ENCODE data around the gene BANF1. TPM values are rescaled to one million over a fixed set of nuclear protein-coding genes. Genes with fewer than 3 reads are reported as not detected.

Gene BANF1
- total and polyA plus RNA-seq, 2 donors, result 8.6 to 181 TPM

GRCh38 chr11:65982824-65983588 is 19.3 kb upstream of the BANF1 start:
- Histone ChIP-seq H3K4me1 (ENCODE audit: insufficient read depth) (no peaks in the 10 kb centered on the region), H3K27ac (ENCODE audit: low read depth) (no peak overlapping the region), H3K4me3 (ENCODE audit: low read depth, low read length) (no peak overlapping the region), H3K36me3 (ENCODE audit: insufficient read depth) (peaks cover 5% of the 10 kb centered on the region)
- WGBS, result 70% methylated on average over 22 of the region's 22 CpGs
- DNase-seq (ENCODE audit: extremely low spot score), result no peak

- H3K4me1 ChIP-seq (ENCODE audit: insufficient read depth), result no peaks in the 10 kb centered on the region
- H3K27ac ChIP-seq (ENCODE audit: low read depth), result no peak overlapping the region
- no peak for DNase-seq (ENCODE audit: extremely low spot score)
- H3K4me3 ChIP-seq (ENCODE audit: low read depth, low read length), result no peak overlapping the region
- 84% methylated on average over 5 of the region's 5 CpGs for WGBS
- H3K36me3 ChIP-seq (ENCODE audit: insufficient read depth), result peaks cover 3% of the 10 kb centered on the region
Observed at GRCh38 chr11:65983589-65983987, 18.7 kb upstream of the BANF1 start.

- Histone ChIP-seq H3K4me3 (ENCODE audit: low read depth, low read length) (no peak overlapping the region), H3K27ac (ENCODE audit: low read depth) (no peak overlapping the region), H3K36me3 (ENCODE audit: insufficient read depth) (no peaks in the 10 kb centered on the region), H3K4me1 (ENCODE audit: insufficient read depth) (no peaks in the 10 kb centered on the region)
- no peak for DNase-seq (ENCODE audit: extremely low spot score)
- 77% methylated on average over 9 of the region's 9 CpGs for WGBS
Observed at GRCh38 chr11:65987336-65987735, 15.0 kb upstream of the BANF1 start.

- 28% methylated on average over 10 of the region's 10 CpGs for WGBS
Observed at GRCh38 chr11:65988791-65989592, 13.3 kb upstream of the BANF1 start.

GRCh38 chr11:65992056-65992455 is 10.2 kb upstream of the BANF1 start:
- DNase-seq (ENCODE audit: extremely low spot score), result no peak
- no peak overlapping the region for H3K4me3 ChIP-seq (ENCODE audit: low read depth, low read length)
- no peak overlapping the region for H3K27ac ChIP-seq (ENCODE audit: low read depth)
- peaks cover 2% of the 10 kb centered on the region for H3K36me3 ChIP-seq (ENCODE audit: insufficient read depth)
- 74% methylated on average over 5 of the region's 5 CpGs for WGBS
- no peaks in the 10 kb centered on the region for H3K4me1 ChIP-seq (ENCODE audit: insufficient read depth)

More at GRCh38 chr11:65988791-65989592, 13.3 kb upstream of the BANF1 start:
- Histone ChIP-seq H3K36me3 (ENCODE audit: insufficient read depth) (peaks cover 2% of the 10 kb centered on the region), H3K27ac (ENCODE audit: low read depth) (no peak overlapping the region), H3K4me1 (ENCODE audit: insufficient read depth) (no peaks in the 10 kb centered on the region), H3K4me3 (ENCODE audit: low read depth, low read length) (no peak overlapping the region)
- peak; percentile 91 for DNase-seq (ENCODE audit: extremely low spot score)

- WGBS, result 86% methylated on average over 2 of the region's 2 CpGs
- no peak overlapping the region for H3K4me3 ChIP-seq (ENCODE audit: low read depth, low read length)
- no peak for DNase-seq (ENCODE audit: extremely low spot score)
Observed at GRCh38 chr11:65997286-65997685, 5.0 kb upstream of the BANF1 start.

GRCh38 chr11:66002648-66003225 is 434 bp downstream of the BANF1 start:
- WGBS, result under 1% methylated on average over 40 of the region's 40 CpGs
- H3K4me1 ChIP-seq (ENCODE audit: insufficient read depth), result no peaks in the 10 kb centered on the region
- peak overlapping the region; percentile 40 for H3K27ac ChIP-seq (ENCODE audit: low read depth)
- peaks cover 3% of the 10 kb centered on the region for H3K36me3 ChIP-seq (ENCODE audit: insufficient read depth)
- peak overlapping the region; percentile 75 for H3K4me3 ChIP-seq (ENCODE audit: low read depth, low read length)
- no peak for DNase-seq (ENCODE audit: extremely low spot score)

More at GRCh38 chr11:65997286-65997685, 5.0 kb upstream of the BANF1 start:
- Histone ChIP-seq H3K4me1 (ENCODE audit: insufficient read depth) (no peaks in the 10 kb centered on the region), H3K27ac (ENCODE audit: low read depth) (no peak overlapping the region), H3K36me3 (ENCODE audit: insufficient read depth) (peaks cover 5% of the 10 kb centered on the region)

GRCh38 chr11:66003291-66003690 is 988 bp downstream of the BANF1 start:
- H3K36me3 ChIP-seq (ENCODE audit: insufficient read depth), result peaks cover 3% of the 10 kb centered on the region

GRCh38 chr11:66004186-66004585 is 1.9 kb downstream of the BANF1 start:
- no peak overlapping the region for H3K4me3 ChIP-seq (ENCODE audit: low read depth, low read length)
- H3K4me1 ChIP-seq (ENCODE audit: insufficient read depth), result no peaks in the 10 kb centered on the region
- no peaks in the 10 kb centered on the region for H3K36me3 ChIP-seq (ENCODE audit: insufficient read depth)
- DNase-seq (ENCODE audit: extremely low spot score), result no peak
- 87% methylated on average over 4 of the region's 4 CpGs for WGBS
- no peak overlapping the region for H3K27ac ChIP-seq (ENCODE audit: low read depth)

More at GRCh38 chr11:66003291-66003690, 988 bp downstream of the BANF1 start:
- peak overlapping the region; percentile 75 for H3K4me3 ChIP-seq (ENCODE audit: low read depth, low read length)
- DNase-seq (ENCODE audit: extremely low spot score), result no peak
- no peaks in the 10 kb centered on the region for H3K4me1 ChIP-seq (ENCODE audit: insufficient read depth)
- H3K27ac ChIP-seq (ENCODE audit: low read depth), result no peak overlapping the region
- 81% methylated on average over 6 of the region's 6 CpGs for WGBS

- Histone ChIP-seq H3K4me3 (ENCODE audit: low read depth, low read length) (no peak overlapping the region), H3K4me1 (ENCODE audit: insufficient read depth) (no peaks in the 10 kb centered on the region), H3K36me3 (ENCODE audit: insufficient read depth) (no peaks in the 10 kb centered on the region), H3K27ac (ENCODE audit: low read depth) (no peak overlapping the region)
- WGBS, result 87% methylated on average over 13 of the region's 13 CpGs
- DNase-seq (ENCODE audit: extremely low spot score), result no peak
Observed at GRCh38 chr11:66006134-66006890, 4.0 kb downstream of the BANF1 start.

- H3K36me3 ChIP-seq (ENCODE audit: insufficient read depth), result no peaks in the 10 kb centered on the region
- DNase-seq (ENCODE audit: extremely low spot score), result no peak
- H3K27ac ChIP-seq (ENCODE audit: low read depth), result no peak overlapping the region
- 86% methylated on average over 4 of the region's 4 CpGs for WGBS
- no peak overlapping the region for H3K4me3 ChIP-seq (ENCODE audit: low read depth, low read length)
- no peaks in the 10 kb centered on the region for H3K4me1 ChIP-seq (ENCODE audit: insufficient read depth)
Observed at GRCh38 chr11:66006891-66007176, 4.5 kb downstream of the BANF1 start.

GRCh38 chr11:66007201-66007634 is 4.9 kb downstream of the BANF1 start:
- H3K27ac ChIP-seq (ENCODE audit: low read depth), result no peak overlapping the region
- no peaks in the 10 kb centered on the region for H3K36me3 ChIP-seq (ENCODE audit: insufficient read depth)
- DNase-seq (ENCODE audit: extremely low spot score), result no peak
- H3K4me3 ChIP-seq (ENCODE audit: low read depth, low read length), result no peak overlapping the region
- no peaks in the 10 kb centered on the region for H3K4me1 ChIP-seq (ENCODE audit: insufficient read depth)
- 47% methylated on average over 5 of the region's 5 CpGs for WGBS

GRCh38 chr11:66008095-66008467 is 5.8 kb downstream of the BANF1 start:
- Histone ChIP-seq H3K4me1 (ENCODE audit: insufficient read depth) (no peaks in the 10 kb centered on the region), H3K36me3 (ENCODE audit: insufficient read depth) (no peaks in the 10 kb centered on the region), H3K27ac (ENCODE audit: low read depth) (no peak overlapping the region), H3K4me3 (ENCODE audit: low read depth, low read length) (no peak overlapping the region)
- WGBS, result 68% methylated on average over 2 of the region's 2 CpGs
- DNase-seq (ENCODE audit: extremely low spot score), result no peak
